ENCODE measurements around the gene GARIN5B.
"Not testable (repeated sequence)": the region's sequence is repeated elsewhere in the genome, so short reads cannot be mapped to it uniquely, and the experiment has no call there.

The GARIN5B gene

GRCh38 chr19:55362990-55363716, at the start of gene GARIN5B:
TSS of gene GARIN5B (minus strand) at chr19:55363260. CDS start at chr19:55363066, 194 bp downstream.
- no peak for DNase-seq

- no peak for DNase-seq
Observed at GRCh38 chr19:55410168-55410567, 47.1 kb upstream of the GARIN5B start.

- DNase-seq: not testable (repeated sequence)
Observed at GRCh38 chr19:55409179-55409578, 46.1 kb upstream of the GARIN5B start.

- no peak for DNase-seq
Observed at GRCh38 chr19:55408533-55408872, 45.4 kb upstream of the GARIN5B start.

- DNase-seq: peak; percentile 98
Observed at GRCh38 chr19:55407800-55408532, 44.9 kb upstream of the GARIN5B start.

GRCh38 chr19:55407550-55407799, 44.4 kb upstream of the GARIN5B start, which contains the start of gene UBE2S:
TSS of gene UBE2S (minus strand) at chr19:55407788. CDS start at chr19:55407589, 199 bp downstream.
- DNase-seq: not testable (repeated sequence)

- no peak for DNase-seq
Observed at GRCh38 chr19:55406826-55407549, 43.9 kb upstream of the GARIN5B start.

GRCh38 chr19:55406091-55406825, 43.2 kb upstream of the GARIN5B start:
- no peak for DNase-seq

GRCh38 chr19:55405638-55406037, 42.6 kb upstream of the GARIN5B start:
- DNase-seq: no peak

- DNase-seq: no peak
Observed at GRCh38 chr19:55402509-55402908, 39.4 kb upstream of the GARIN5B start.

GRCh38 chr19:55401390-55401789, 38.3 kb upstream of the GARIN5B start:
- DNase-seq: not testable (repeated sequence)

GRCh38 chr19:55400281-55401087, 37.4 kb upstream of the GARIN5B start:
- no peak for DNase-seq

- DNase-seq: no peak
Observed at GRCh38 chr19:55398200-55398925, 35.3 kb upstream of the GARIN5B start.

- DNase-seq: no peak
Observed at GRCh38 chr19:55392820-55393761, 30.0 kb upstream of the GARIN5B start.

- no peak for DNase-seq
Observed at GRCh38 chr19:55391702-55392615, 28.9 kb upstream of the GARIN5B start.

- DNase-seq: no peak
Observed at GRCh38 chr19:55391191-55391670, 28.2 kb upstream of the GARIN5B start.

- no peak for DNase-seq
Observed at GRCh38 chr19:55390461-55390880, 27.4 kb upstream of the GARIN5B start.

GRCh38 chr19:55389386-55390317, 26.6 kb upstream of the GARIN5B start:
- DNase-seq: no peak

Data from NCI-H2029 treated with DMSO at 0.1 percent for 48 hours (cell line).